Hepatocyte (in vitro differentiated cells): ENCODE results near the gene ARHGAP35. TPM values are rescaled to one million over a fixed set of nuclear protein-coding genes. Genes with fewer than 3 reads are reported as not detected.

Experiments used
- DNase-seq: peaks from one replicate; pipeline ENCODE4 v3.0.0-alpha.2; 2016; ENCODE audit warnings: low spot score
- H2AFZ ChIP-seq: fragments of 200-600 bp; sonication (generic); 2 replicates; pipeline ENCODE4 v1.6.0; 2016; ENCODE audit warnings: antibody characterized with exemption, mild to moderate bottlenecking
- H3K27ac ChIP-seq: fragments of 200-600 bp; sonication (generic); 2 replicates; pipeline ENCODE4 v1.5.1; 2016; ENCODE audit warnings: mild to moderate bottlenecking
- H3K27me3 ChIP-seq: fragments of 200-600 bp; sonication (generic); 2 replicates; pipeline ENCODE4 v1.6.1; 2016
- H3K36me3 ChIP-seq: fragments of 200-600 bp; sonication (generic); replicated peaks from 2 replicates; pipeline ENCODE4 v1.5.1; 2016; ENCODE audit warnings: low read depth; ENCODE audit not compliant: insufficient read depth
- H3K4me1 ChIP-seq: fragments of 200-600 bp; sonication (generic); 2 replicates; pipeline ENCODE4 v1.5.1; 2016; ENCODE audit warnings: mild to moderate bottlenecking, moderate library complexity; ENCODE audit not compliant: insufficient read depth
- H3K4me2 ChIP-seq: fragments of 200-600 bp; sonication (generic); 2 replicates; pipeline ENCODE4 v1.6.0; 2016
- H3K4me3 ChIP-seq: fragments of 200-600 bp; sonication (generic); 2 replicates; pipeline ENCODE4 v1.5.1; 2016; ENCODE audit warnings: mild to moderate bottlenecking
- H3K79me2 ChIP-seq: fragments of 200-600 bp; sonication (generic); 2 replicates; pipeline ENCODE4 v1.6.0; 2017; ENCODE audit warnings: mild to moderate bottlenecking
- H3K9me2 ChIP-seq: fragments of 200-600 bp; sonication (generic); replicated peaks from 2 replicates; pipeline ENCODE4 v1.6.0; 2017; ENCODE audit warnings: mild to moderate bottlenecking; ENCODE audit not compliant: insufficient read depth
- H3K9me3 ChIP-seq: fragments of 200-600 bp; sonication (generic); 2 replicates; pipeline ENCODE4 v1.5.1; 2016; ENCODE audit warnings: low read depth, mild to moderate bottlenecking
- H4K20me1 ChIP-seq: fragments of 200-600 bp; sonication (generic); 2 replicates; pipeline ENCODE4 v1.6.0; 2016; ENCODE audit warnings: mild to moderate bottlenecking; ENCODE audit not compliant: insufficient read depth, poor library complexity, severe bottlenecking
- EZH2 ChIP-seq: fragments of 200-600 bp; sonication (generic); IDR thresholded peaks from 2 replicates; pipeline ENCODE4 v1.6.1; 2016; ENCODE audit warnings: antibody characterized with exemption, mild to moderate bottlenecking, borderline replicate concordance
- EZH2phosphoT487 ChIP-seq: fragments of 200-600 bp; sonication (generic); IDR thresholded peaks from one replicate; pipeline ENCODE4 v1.6.1; 2018; ENCODE audit warnings: antibody characterized with exemption, mild to moderate bottlenecking, low read depth, moderate library complexity; ENCODE audit not compliant: unreplicated experiment, severe bottlenecking
- WGBS: methylation state at CpG from one replicate; pipeline ENCODE4 v1.1.6; 2016; ENCODE audit warnings: low lambda C conversion rate; ENCODE audit errors: missing lambda C conversion rate; 5-methylcytosine and 5-hydroxymethylcytosine counted together
- polyA plus RNA-seq: library from polyadenylated mRNA; unstranded; fragments of >200 nt; fragmentation: Nextera tagmentation; extraction: Ambion mirVana; gene quantifications from 2 replicates; pipeline ENCODE4 v1.2.1, GENCODE V29; 2016
- total RNA-seq: library from RNA; depleted of rRNA; stranded (reverse); fragments of >200 nt; gene quantifications from 2 replicates; pipeline ENCODE4 v1.2.3, GENCODE V29; 2014
- TF ChIP-seq, protein P1 (sequence below): fragments of 200-600 bp; sonication (generic); IDR thresholded peaks from 2 replicates; pipeline ENCODE4 v1.5.1; 2016; ENCODE audit warnings: antibody characterized with exemption, mild to moderate bottlenecking; ENCODE audit not compliant: poor library complexity

The ARHGAP35 gene
- total and polyA plus RNA-seq, 2 experiments from 2014 or later, result 18.6 to 48.1 TPM

DNA sequence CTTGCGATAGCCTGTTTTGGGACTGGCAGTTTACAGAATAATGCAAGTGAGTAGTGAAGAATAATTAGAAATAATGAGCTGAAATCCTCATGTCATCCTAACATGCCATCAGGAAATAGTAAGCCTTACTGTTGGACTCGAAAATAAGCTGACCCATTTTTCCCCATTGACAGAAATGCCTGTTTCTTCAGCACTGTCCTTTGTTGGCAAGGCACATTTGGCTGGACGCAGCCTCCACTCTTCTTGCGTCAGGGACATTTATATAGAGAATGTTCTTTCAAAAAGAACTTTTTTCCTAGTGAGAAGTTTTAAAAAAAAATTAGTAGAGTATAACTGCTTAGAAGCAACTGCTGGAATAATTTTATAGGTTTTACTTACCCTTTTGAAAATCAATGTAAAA lies 47.1 kb downstream of the ARHGAP35 start:
- H3K4me3 ChIP-seq, result no peak overlapping the region
- H3K27me3 ChIP-seq, result no peaks in the 10 kb centered on the region
- H3K4me1 ChIP-seq, result peaks cover 28% of the 10 kb centered on the region
- no peaks in the 10 kb centered on the region for H3K9me2 ChIP-seq
- DNase-seq, result no peak
- no peak overlapping the region for H2AFZ ChIP-seq
- WGBS, result 93% methylated on average over 4 of the region's 4 CpGs
- H3K9me3 ChIP-seq, result no peaks in the 10 kb centered on the region
- TF ChIP-seq EZH2phosphoT487, result no peak
- TF ChIP-seq EZH2, result no peak
- TF ChIP-seq, protein P1, sequence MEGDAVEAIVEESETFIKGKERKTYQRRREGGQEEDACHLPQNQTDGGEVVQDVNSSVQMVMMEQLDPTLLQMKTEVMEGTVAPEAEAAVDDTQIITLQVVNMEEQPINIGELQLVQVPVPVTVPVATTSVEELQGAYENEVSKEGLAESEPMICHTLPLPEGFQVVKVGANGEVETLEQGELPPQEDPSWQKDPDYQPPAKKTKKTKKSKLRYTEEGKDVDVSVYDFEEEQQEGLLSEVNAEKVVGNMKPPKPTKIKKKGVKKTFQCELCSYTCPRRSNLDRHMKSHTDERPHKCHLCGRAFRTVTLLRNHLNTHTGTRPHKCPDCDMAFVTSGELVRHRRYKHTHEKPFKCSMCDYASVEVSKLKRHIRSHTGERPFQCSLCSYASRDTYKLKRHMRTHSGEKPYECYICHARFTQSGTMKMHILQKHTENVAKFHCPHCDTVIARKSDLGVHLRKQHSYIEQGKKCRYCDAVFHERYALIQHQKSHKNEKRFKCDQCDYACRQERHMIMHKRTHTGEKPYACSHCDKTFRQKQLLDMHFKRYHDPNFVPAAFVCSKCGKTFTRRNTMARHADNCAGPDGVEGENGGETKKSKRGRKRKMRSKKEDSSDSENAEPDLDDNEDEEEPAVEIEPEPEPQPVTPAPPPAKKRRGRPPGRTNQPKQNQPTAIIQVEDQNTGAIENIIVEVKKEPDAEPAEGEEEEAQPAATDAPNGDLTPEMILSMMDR, result no peak
- H3K79me2 ChIP-seq, result peaks cover 97% of the 10 kb centered on the region
- H3K4me2 ChIP-seq, result no peak overlapping the region
- no peaks in the 10 kb centered on the region for H3K36me3 ChIP-seq
- peaks cover 81% of the 10 kb centered on the region for H4K20me1 ChIP-seq
- no peak overlapping the region for H3K27ac ChIP-seq

DNA sequence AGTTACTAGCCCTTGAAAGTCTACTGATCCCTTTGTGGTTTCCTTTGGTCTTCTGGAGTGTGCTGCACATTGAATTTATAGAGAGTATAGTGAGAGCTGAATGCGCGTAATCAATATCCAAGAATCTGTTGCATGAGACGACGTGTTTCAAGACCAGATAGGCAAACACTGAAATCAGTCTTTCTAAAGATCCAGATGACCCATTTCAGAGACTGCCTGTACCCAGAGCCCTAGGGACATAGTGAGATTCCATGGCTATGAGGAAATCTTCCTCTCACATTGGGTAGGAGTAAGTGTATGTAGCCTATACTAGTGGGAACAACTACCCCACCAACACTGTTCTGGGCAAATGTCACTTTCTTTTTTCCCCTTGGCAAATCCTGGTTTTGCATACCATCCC lies 48.6 kb downstream of the ARHGAP35 start:
- no peaks in the 10 kb centered on the region for H3K9me3 ChIP-seq
- peaks cover 26% of the 10 kb centered on the region for H3K4me1 ChIP-seq
- no peak overlapping the region for H3K4me2 ChIP-seq
- no peak for DNase-seq
- 95% methylated on average over 4 of the region's 4 CpGs for WGBS
- no peak overlapping the region for H2AFZ ChIP-seq
- H4K20me1 ChIP-seq, result peaks cover 82% of the 10 kb centered on the region
- no peak overlapping the region for H3K27ac ChIP-seq
- H3K79me2 ChIP-seq, result peaks cover 97% of the 10 kb centered on the region
- no peaks in the 10 kb centered on the region for H3K36me3 ChIP-seq
- TF ChIP-seq EZH2 (no peak), EZH2phosphoT487 (no peak)
- TF ChIP-seq, protein P1, result no peak
- H3K27me3 ChIP-seq, result no peaks in the 10 kb centered on the region
- H3K9me2 ChIP-seq, result no peaks in the 10 kb centered on the region
- no peak overlapping the region for H3K4me3 ChIP-seq

Other genes starting within 250 kb of the ARHGAP35 start
- gene PTGIR, start 235.9 kb upstream of the ARHGAP35 start, total RNA-seq, result 3.2 and 5.2 TPM in 2 replicates
- 3.4 and 4.8 TPM in 2 replicates for gene PTGIR, start 235.9 kb upstream of the ARHGAP35 start, polyA plus RNA-seq
- gene GNG8, start 224.8 kb upstream of the ARHGAP35 start, total RNA-seq, result not detected in 2 replicates
- 2.4 and 4.6 TPM in 2 replicates for gene GNG8, start 224.8 kb upstream of the ARHGAP35 start, polyA plus RNA-seq
- gene DACT3, start 199.8 kb upstream of the ARHGAP35 start, total RNA-seq, result 12.7 and 18.4 TPM in 2 replicates
- gene DACT3, start 199.8 kb upstream of the ARHGAP35 start, polyA plus RNA-seq, result 17.4 and 18.4 TPM in 2 replicates
- 15.6 and 29.5 TPM in 2 replicates for gene PRKD2, start 143.9 kb upstream of the ARHGAP35 start, total RNA-seq
- gene PRKD2, start 143.9 kb upstream of the ARHGAP35 start, polyA plus RNA-seq, result 37.9 and 48.5 TPM in 2 replicates
- 17.0 and 18.7 TPM in 2 replicates for gene FKRP, start 114.9 kb upstream of the ARHGAP35 start, total RNA-seq
- 21.2 and 23.6 TPM in 2 replicates for gene FKRP, start 114.9 kb upstream of the ARHGAP35 start, polyA plus RNA-seq
- gene STRN4, start 114.5 kb upstream of the ARHGAP35 start, total RNA-seq, result 57.6 and 64.1 TPM in 2 replicates
- gene STRN4, start 114.5 kb upstream of the ARHGAP35 start, polyA plus RNA-seq, result 58.0 and 63.7 TPM in 2 replicates
- gene SLC1A5, start 72.4 kb upstream of the ARHGAP35 start, total RNA-seq, result 84.6 and 87.9 TPM in 2 replicates
- gene SLC1A5, start 72.4 kb upstream of the ARHGAP35 start, polyA plus RNA-seq, result 171 and 176 TPM in 2 replicates
- gene AP2S1, start 10.2 kb upstream of the ARHGAP35 start, total RNA-seq, result 109 and 129 TPM in 2 replicates
- gene AP2S1, start 10.2 kb upstream of the ARHGAP35 start, polyA plus RNA-seq, result 349 and 392 TPM in 2 replicates
- gene NPAS1, start 158.8 kb downstream of the ARHGAP35 start, total RNA-seq, result 0.20 and 0.23 TPM in 2 replicates
- 4.5 and 5.5 TPM in 2 replicates for gene NPAS1, start 158.8 kb downstream of the ARHGAP35 start, polyA plus RNA-seq
- 21.1 and 31.0 TPM in 2 replicates for gene TMEM160, start 187.6 kb downstream of the ARHGAP35 start, total RNA-seq
- 71.7 and 91.7 TPM in 2 replicates for gene TMEM160, start 187.6 kb downstream of the ARHGAP35 start, polyA plus RNA-seq